GM19238 (cell line): ENCODE results near the gene SLC35E1.

ENCODE experiments used
- DNase-seq: peaks from one replicate; pipeline ENCODE4 v3.0.0; 2011; ENCODE audit warnings: low spot score; ENCODE audit not compliant: insufficient read length

The SLC35E1 gene

GRCh38 chr19:16572332-16573211 lies at the start of gene SLC35E1:
Gene SLC35E1 (minus strand): TSS chr19:16572415. CDS start chr19:16572364, 51 bp downstream.
- DNase-seq: peak; percentile 100

DNA sequence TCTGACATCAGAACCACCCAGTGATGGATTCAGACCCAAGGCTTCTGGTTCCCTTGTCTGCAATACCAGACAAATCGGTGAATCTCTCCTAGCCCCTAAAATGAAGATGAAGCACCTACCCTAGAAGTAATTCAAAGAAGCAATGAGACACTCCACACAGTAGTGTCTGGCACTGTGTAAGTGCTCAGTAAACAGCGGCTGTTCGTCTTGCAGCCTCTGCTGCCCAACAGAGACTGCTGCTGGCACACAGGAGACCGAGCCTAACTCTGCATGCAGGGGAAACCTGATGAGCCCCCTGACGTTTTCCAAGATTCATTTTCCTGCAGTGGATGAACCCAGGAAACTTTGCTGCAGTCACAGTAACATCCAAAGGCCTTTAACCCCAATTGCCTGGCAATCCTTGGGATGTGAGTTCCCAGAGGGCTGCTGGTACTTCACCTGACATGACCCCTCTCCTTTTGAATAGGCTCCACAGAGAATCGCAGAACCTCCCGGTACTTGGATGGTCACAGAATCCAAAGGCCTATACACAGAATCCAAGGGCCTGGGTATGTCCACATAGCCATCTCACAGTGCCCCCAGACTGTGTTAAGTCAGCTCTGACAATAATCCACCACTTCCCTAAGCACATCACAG lies 49.1 kb upstream of the SLC35E1 start:
- no peak for DNase-seq

- no peak for DNase-seq
Measured at GRCh38 chr19:16620584-16620983, 48.4 kb upstream of the SLC35E1 start.

DNA sequence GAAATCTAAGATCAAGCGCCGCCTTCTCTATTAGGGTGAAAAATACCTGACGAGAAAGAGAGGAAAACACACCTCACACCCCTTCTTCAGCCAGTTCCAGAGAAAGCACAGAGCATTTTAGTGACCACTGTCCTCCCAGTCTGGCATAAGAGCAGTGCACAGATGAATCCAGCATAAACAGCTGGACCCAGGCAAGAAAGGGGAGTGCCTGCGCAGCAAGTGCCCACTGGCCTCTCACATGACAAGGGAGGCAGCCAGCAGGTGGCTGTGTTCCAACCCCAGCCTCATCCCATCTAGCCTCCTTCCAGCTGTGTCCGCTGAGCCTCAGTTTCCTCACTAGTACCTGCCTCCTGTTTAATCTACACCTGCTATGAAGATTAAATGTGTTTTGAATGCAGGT lies 47.8 kb upstream of the SLC35E1 start:
- DNase-seq: no peak

GRCh38 chr19:16619457-16619856 lies 47.2 kb upstream of the SLC35E1 start:
- DNase-seq: no peak

DNA sequence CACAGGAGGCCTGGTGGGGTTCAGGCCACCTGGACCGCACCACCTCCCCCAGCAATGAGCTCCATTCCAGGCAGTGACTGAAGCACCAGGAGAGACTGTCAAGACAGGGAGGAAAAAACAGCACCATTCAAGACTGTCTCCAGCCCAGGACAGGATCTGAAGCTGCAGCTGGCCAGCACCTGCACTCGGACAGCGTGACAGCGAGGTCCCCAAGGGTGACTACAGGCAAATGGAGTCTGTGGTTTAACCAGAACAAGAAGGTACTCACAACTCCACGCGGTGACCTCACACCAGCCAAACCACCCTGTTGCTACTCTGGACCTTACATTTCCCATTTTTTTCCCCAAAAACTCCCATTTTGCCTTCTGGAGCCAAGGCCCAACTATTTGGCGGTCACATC lies 46.0 kb upstream of the SLC35E1 start:
- no peak for DNase-seq

GRCh38 chr19:16615808-16616207 lies 43.6 kb upstream of the SLC35E1 start:
- DNase-seq: no peak

DNA sequence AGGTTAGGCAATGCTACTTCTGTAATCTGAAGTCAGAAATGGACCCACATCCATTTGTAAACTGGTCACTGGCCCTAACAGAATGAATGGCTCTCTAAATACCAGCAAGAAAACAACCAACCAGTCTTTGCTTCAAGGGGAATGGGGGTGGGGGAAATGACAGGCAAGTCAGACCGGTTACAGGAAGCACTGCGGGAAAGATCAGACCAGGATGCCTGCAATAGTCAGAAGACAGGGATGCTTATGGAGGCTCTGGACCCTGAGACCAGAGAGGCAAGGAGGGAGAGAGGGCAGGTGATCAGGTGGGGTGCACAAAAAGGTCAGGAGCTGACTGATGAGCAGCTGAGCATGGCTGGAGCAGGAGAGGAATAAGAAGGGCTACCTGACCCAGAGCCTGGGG lies 42.7 kb upstream of the SLC35E1 start:
- DNase-seq: no peak

- DNase-seq: no peak
Measured at GRCh38 chr19:16613841-16614240, 41.6 kb upstream of the SLC35E1 start.

DNA sequence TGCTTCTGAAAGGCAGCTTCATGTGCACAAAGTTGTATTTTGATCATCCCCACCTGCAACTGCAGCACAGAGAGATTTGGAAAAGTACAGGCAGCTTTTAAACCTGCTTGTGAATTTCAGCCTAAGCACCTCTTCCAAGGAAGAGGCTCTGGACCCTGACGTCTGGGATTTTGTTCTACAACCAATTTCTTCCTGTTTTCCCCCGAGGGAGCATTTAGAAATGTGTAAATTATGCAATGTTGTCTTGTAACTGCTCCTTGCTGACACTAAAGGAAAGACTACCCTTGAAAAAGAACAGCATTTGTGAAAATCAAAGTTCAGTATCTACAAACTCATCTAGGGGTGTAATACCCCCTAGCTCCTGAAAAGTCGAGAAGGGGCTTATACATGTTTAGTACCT lies 40.4 kb upstream of the SLC35E1 start:
- DNase-seq: no peak

- no peak for DNase-seq
Measured at GRCh38 chr19:16611121-16611520, 38.9 kb upstream of the SLC35E1 start.

DNA sequence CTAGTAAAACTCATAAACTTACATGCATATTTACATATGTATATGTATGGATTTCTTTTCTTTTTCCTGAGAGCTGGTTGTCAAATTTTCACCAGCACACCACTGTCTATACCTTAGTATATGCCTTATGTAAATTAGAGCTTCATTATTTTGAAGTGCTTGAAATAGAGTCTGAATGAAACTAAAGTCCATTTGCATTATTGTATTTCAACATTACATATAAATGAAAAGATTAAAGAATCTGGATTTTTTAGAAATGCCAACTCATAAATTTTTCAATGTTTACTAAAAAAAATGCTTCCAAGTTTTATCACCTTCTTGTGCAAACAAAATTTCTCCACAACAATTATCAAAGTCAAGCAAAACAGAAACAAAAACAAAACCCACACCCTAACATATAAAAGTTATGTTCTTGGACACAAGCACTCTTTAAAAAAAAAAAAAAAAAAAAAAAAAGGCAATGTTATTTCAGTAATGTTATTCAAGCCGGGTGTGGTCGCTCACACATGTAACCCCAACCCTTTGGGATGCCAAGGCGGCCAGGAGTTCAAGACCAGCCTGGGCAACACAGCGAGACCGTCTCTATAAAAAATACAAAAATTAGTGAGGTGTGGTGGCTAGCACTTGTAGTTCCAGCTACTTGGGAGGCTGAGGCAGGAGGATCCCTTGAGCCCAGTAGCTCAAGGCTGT lies 37.4 kb upstream of the SLC35E1 start:
- no peak for DNase-seq

GRCh38 chr19:16608290-16608739 lies 36.1 kb upstream of the SLC35E1 start:
- no peak for DNase-seq

GRCh38 chr19:16607819-16608218 lies 35.6 kb upstream of the SLC35E1 start:
- no peak for DNase-seq

GRCh38 chr19:16605553-16605994 lies 33.4 kb upstream of the SLC35E1 start:
- DNase-seq: no peak

- no peak for DNase-seq
Measured at GRCh38 chr19:16605115-16605514, 32.9 kb upstream of the SLC35E1 start.

DNA sequence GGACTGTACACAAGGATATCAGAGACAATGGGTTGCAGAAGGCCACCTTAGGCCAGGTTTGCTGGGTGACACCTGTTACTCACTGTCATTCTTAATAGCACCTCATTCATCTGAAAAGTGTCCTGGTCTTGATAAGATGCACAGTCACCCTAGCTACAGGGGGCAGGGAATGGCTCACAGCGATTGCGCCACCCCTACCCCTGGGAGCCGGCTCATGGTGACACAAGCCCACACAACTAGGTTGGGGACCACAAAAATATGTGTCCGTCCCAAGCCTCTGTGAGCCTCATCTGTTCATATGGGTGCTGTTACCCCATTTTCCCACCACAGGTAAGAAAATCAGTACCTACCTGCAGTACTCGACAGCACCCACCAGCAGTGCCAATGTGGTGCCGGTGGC lies 32.4 kb upstream of the SLC35E1 start:
- DNase-seq: no peak

- DNase-seq: no peak
Measured at GRCh38 chr19:16603090-16603489, 30.9 kb upstream of the SLC35E1 start.

DNA sequence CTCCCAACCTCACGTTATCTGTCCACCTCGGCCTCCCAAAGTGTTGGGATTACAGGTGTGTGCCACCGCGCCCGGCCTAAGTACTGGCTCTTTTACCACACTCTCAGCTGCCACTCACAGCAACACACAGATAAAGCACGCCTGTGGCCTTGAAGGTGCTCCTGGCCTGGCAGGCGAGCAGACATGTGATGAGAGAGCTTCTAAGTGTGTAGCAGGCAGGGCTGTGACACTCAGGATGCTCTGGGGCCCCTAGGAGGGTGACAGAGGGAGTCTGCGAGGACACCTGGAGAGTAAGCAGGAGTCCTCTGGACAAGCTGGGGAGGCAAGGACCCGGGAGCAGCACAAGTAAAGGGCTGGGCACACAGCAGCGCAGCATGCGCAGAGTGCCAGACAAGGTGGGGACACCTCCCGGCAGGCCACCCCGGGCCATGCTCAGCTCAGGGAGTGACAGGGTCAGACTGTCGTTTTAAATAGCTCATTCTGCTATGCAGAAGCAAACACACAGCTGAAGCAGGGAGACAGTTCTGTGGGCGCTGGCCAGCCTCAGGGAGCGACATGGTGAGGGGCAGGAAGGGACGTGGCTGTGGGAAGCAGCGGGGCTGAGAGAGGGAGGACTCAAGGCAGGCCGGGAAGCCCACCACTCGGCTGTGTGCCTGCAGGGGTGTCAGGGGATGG lies 29.3 kb upstream of the SLC35E1 start:
- no peak for DNase-seq

GRCh38 chr19:16600824-16601223 lies 28.6 kb upstream of the SLC35E1 start:
- no peak for DNase-seq

DNA sequence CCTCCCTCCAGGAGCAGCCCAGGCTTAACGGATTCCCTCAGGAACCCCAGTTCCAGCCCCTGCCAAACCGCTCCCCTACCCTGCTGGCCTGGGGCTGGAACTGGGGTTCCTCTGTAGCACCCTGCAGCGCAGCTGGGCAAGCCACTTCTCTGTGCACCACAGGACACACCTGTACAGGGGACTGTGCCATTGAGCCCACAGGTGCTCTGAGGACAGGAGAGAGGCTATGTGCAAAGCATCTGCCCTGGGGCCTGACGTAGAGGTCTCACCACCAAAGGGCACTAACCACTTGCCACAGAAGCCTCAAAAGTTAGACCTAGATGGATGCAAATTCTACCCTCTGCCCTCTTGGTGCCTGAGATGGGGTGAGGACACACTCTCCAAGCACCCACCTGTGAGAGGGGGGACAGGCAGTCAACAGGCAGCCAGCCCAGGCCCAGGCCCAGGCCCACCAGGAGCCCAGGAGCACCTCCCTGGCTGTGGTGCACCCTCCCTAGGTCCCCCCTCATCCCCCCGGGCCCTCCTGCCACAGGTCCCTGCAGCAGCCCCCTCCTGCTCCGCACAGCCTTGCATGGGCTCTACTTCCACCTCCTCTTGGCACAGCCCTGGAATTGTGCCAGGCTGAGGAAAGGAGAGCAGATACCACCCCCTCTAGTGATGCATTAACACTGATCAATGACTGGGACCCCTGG lies 27.6 kb upstream of the SLC35E1 start:
- no peak for DNase-seq
